Neural progenitor cell (in vitro differentiated cells): ENCODE results near the gene PRPF38B.

Experiments used
- EZH2phosphoT487 ChIP-seq: fragments of 200-600 bp; sonication (generic); IDR thresholded peaks from 2 replicates; pipeline ENCODE4 v1.6.1; 2017; ENCODE audit warnings: antibody characterized with exemption
- TF ChIP-seq, protein P1 (sequence below): fragments of 200-600 bp; sonication (generic); IDR thresholded peaks from 2 replicates; pipeline ENCODE4 v1.5.1; 2017; ENCODE audit warnings: antibody characterized with exemption, mild to moderate bottlenecking

GRCh38 chr1:108653431-108654105 lies 38.5 kb upstream of the PRPF38B start:
- TF ChIP-seq, protein P1, sequence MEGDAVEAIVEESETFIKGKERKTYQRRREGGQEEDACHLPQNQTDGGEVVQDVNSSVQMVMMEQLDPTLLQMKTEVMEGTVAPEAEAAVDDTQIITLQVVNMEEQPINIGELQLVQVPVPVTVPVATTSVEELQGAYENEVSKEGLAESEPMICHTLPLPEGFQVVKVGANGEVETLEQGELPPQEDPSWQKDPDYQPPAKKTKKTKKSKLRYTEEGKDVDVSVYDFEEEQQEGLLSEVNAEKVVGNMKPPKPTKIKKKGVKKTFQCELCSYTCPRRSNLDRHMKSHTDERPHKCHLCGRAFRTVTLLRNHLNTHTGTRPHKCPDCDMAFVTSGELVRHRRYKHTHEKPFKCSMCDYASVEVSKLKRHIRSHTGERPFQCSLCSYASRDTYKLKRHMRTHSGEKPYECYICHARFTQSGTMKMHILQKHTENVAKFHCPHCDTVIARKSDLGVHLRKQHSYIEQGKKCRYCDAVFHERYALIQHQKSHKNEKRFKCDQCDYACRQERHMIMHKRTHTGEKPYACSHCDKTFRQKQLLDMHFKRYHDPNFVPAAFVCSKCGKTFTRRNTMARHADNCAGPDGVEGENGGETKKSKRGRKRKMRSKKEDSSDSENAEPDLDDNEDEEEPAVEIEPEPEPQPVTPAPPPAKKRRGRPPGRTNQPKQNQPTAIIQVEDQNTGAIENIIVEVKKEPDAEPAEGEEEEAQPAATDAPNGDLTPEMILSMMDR = no peak
- TF ChIP-seq EZH2phosphoT487 = no peak
